HepG2 (cell line): ENCODE data around the gene METTL16. TPM values are rescaled to one million over a fixed set of nuclear protein-coding genes. Genes with fewer than 3 reads are reported as not detected.

Experiments used
- ATAC-seq: fragments of 200-7000 bp; cut with Tn5 transposase; 3 replicates; pipeline ENCODE4 v1.9.1; 2020; ENCODE audit warnings: mild to moderate bottlenecking, moderate library complexity
- BruUV-seq: library from RNA; stranded (reverse); fragments of 400-500 nt; replicated peaks from 2 replicates; lab custom pipeline; 2021; lab: Mats Ljungman, UMichigan
- CTCF ChIA-PET: fragments of 300-600 bp; formaldehyde crosslinking; extraction: SDS; loops from one replicate; lab custom pipeline; 2021; ENCODE audit warnings: low total read pairs, inconsistent platforms, low intra/inter-chr PET ratio; lab: Yijun Ruan, JAX
- POLR2A ChIA-PET: fragments of 350-600 bp; sonication (Branson Sonifier 250); formaldehyde crosslinking; loops from one replicate; lab custom pipeline; 2020; ENCODE audit warnings: antibody characterized with exemption, inconsistent platforms; lab: Yijun Ruan, JAX
- DNase-seq: peaks from one replicate; pipeline ENCODE4 v3.0.0-alpha.2; 2015; ENCODE audit warnings: low spot score
- FAIRE-seq: peaks from 3 replicates; lab custom pipeline; 2011; peaks lifted over from hg19 to GRCh38; lab: Jason Lieb, UNC
- H2AFZ ChIP-seq: one replicate; pipeline ENCODE4 v1.6.1; 2011; ENCODE audit warnings: low read length, inconsistent platforms
- H3K27ac ChIP-seq: fragments of 300-600 bp; 3 replicates; pipeline ENCODE4 v1.8.0; 2011; ENCODE audit warnings: mixed run types, mild to moderate bottlenecking, mixed read lengths, low read length, inconsistent platforms; ENCODE audit not compliant: insufficient read depth; ENCODE audit errors: extremely low read length
- H3K27me3 ChIP-seq, 2 experiments: fragments of 200-600 bp in 1 of 2; 2 replicates in 1 of 2; 3 replicates in 1 of 2; pipeline versions ENCODE4 v1.6.0 to v1.8.0; 2011; ENCODE audit warnings: low read length in 2 of 2, mild to moderate bottlenecking in 2 of 2, moderate library complexity in 2 of 2, inconsistent platforms in 1 of 2; ENCODE audit not compliant: insufficient read depth in 2 of 2, control insufficient read depth in 1 of 2
- H3K36me3 ChIP-seq, 2 experiments: fragments of 200-600 bp in 1 of 2; replicated peaks in 1 of 2; 2 replicates in 1 of 2; 3 replicates in 1 of 2; pipeline versions ENCODE4 v1.5.1 to v1.8.0; 2011; ENCODE audit warnings: low read length in 2 of 2, inconsistent platforms in 1 of 2; ENCODE audit not compliant: insufficient read depth in 2 of 2, control insufficient read depth in 1 of 2
- H3K4me1 ChIP-seq: 2 replicates; pipeline ENCODE4 v1.5.1; 2012; ENCODE audit warnings: low read length, inconsistent platforms; ENCODE audit not compliant: insufficient read depth
- H3K4me2 ChIP-seq: 2 replicates; pipeline ENCODE4 v1.6.0; 2011; ENCODE audit warnings: low read depth, low read length, inconsistent platforms
- H3K4me3 ChIP-seq, 3 experiments: fragments of 200-600 bp in 1 of 3; sonication (generic), shearing (Covaris generic) in 1 of 3; replicated peaks in 1 of 3; 2 replicates each; pipeline ENCODE4 v1.5.1; 2011 to 2016; ENCODE audit warnings: low read length in 3 of 3, inconsistent platforms in 2 of 3, low read depth in 2 of 3, mild to moderate bottlenecking in 2 of 3, control low read depth in 1 of 3, mixed read lengths in 1 of 3; ENCODE audit not compliant: insufficient read depth in 1 of 3
- H3K79me2 ChIP-seq: one replicate; pipeline ENCODE4 v1.6.1; 2011; ENCODE audit warnings: low read length, inconsistent platforms; ENCODE audit not compliant: insufficient read depth
- H3K9ac ChIP-seq: 2 replicates; pipeline ENCODE4 v1.6.0; 2011; ENCODE audit warnings: mild to moderate bottlenecking, low read depth, low read length, inconsistent platforms; ENCODE audit not compliant: insufficient read depth
- H3K9me3 ChIP-seq: 2 replicates; pipeline ENCODE4 v1.5.1; 2012; ENCODE audit warnings: mild to moderate bottlenecking, low read length
- H4K20me1 ChIP-seq: 2 replicates; pipeline ENCODE4 v1.6.0; 2011; ENCODE audit warnings: inconsistent platforms, mild to moderate bottlenecking, low read length, moderate library complexity; ENCODE audit not compliant: insufficient read depth
- AGO2 ChIP-seq: fragments of 200-400 bp; formaldehyde crosslinking; optimal IDR thresholded peaks from 2 replicates; pipeline ENCODE3; 2017; ENCODE audit warnings: mild to moderate bottlenecking, low read depth, low read length, moderate library complexity
- HOXD1 ChIP-seq: sonication (generic); formaldehyde crosslinking; IDR thresholded peaks from 2 replicates; pipeline ENCODE4 v1.5.0; 2020; ENCODE audit warnings: missing genetic modification reagents
- KLF16 ChIP-seq, 2 experiments: sonication (generic) in 1 of 2; formaldehyde crosslinking in 1 of 2; IDR thresholded peaks; 2 replicates each; pipeline versions ENCODE4 v1.6.1 to v1.8.0; 2016 to 2023; ENCODE audit warnings: missing genetic modification reagents in 2 of 2, missing compliant biosample characterization in 1 of 2
- MED13 ChIP-seq: sonication (generic); formaldehyde crosslinking; IDR thresholded peaks from 2 replicates; pipeline ENCODE4 v1.5.0; 2020; ENCODE audit warnings: missing genetic modification reagents
- NFKB2 ChIP-seq: sonication (generic); formaldehyde crosslinking; IDR thresholded peaks from 2 replicates; pipeline ENCODE4 v1.4.0; 2020; ENCODE audit warnings: missing genetic modification reagents, borderline replicate concordance
- PHF21A ChIP-seq: sonication (generic); formaldehyde crosslinking; IDR thresholded peaks from 2 replicates; pipeline ENCODE4 v1.5.0; 2020; ENCODE audit warnings: mild to moderate bottlenecking, missing genetic modification reagents
- SRSF4 ChIP-seq: fragments of 200-400 bp; formaldehyde crosslinking; IDR thresholded peaks from one replicate; pipeline ENCODE4 v1.6.1; 2018; ENCODE audit warnings: mild to moderate bottlenecking, low read depth, low read length, moderate library complexity; ENCODE audit not compliant: poor library complexity, severe bottlenecking
- ZFAT ChIP-seq: sonication (generic); formaldehyde crosslinking; conservative IDR thresholded peaks from 2 replicates; pipeline ENCODE4 v1.8.1; 2023; ENCODE audit warnings: missing genetic modification reagents, inconsistent platforms
- ZFP1 ChIP-seq: IDR thresholded peaks from 2 replicates; pipeline ENCODE4 v1.6.1; 2016
- ZNF33B ChIP-seq: sonication (generic); formaldehyde crosslinking; IDR thresholded peaks from 2 replicates; pipeline ENCODE4 v1.5.1; 2020; ENCODE audit warnings: mild to moderate bottlenecking, missing genetic modification reagents
- ZNF615 ChIP-seq: sonication (generic); formaldehyde crosslinking; IDR thresholded peaks from 2 replicates; pipeline ENCODE4 v1.5.0; 2020; ENCODE audit warnings: mild to moderate bottlenecking, missing genetic modification reagents, borderline replicate concordance
- ZNF678 ChIP-seq: sonication (generic); formaldehyde crosslinking; IDR thresholded peaks from 2 replicates; pipeline ENCODE4 v1.4.0; 2020; ENCODE audit warnings: mild to moderate bottlenecking, missing genetic modification reagents
- ZNF776 ChIP-seq: sonication (generic); formaldehyde crosslinking; IDR thresholded peaks from 2 replicates; pipeline ENCODE4 v1.4.0; 2020; ENCODE audit warnings: mild to moderate bottlenecking, missing genetic modification reagents
- ZNF841 ChIP-seq: sonication (generic); formaldehyde crosslinking; IDR thresholded peaks from 2 replicates; pipeline ENCODE4 v1.8.1; 2023; ENCODE audit warnings: missing genetic modification reagents, borderline replicate concordance
- ZSCAN20 ChIP-seq: sonication (generic); formaldehyde crosslinking; IDR thresholded peaks from 2 replicates; pipeline ENCODE4 v1.4.0; 2020; ENCODE audit warnings: missing genetic modification reagents, mild to moderate bottlenecking, borderline replicate concordance
- WGBS: methylation state at CpG from one replicate; pipeline ENCODE4 v1.1.6; 2017; ENCODE audit warnings: low lambda C conversion rate; 5-methylcytosine and 5-hydroxymethylcytosine counted together
- in situ Hi-C: cut with HindIII; loops from 2 replicates; pipeline ENCODE4 v1.10.0; 2017; ENCODE audit warnings: low pct_unique_long_range_greater_than_20kb; ENCODE audit not compliant: extremely low pct_ligation_motif_present
- intact Hi-C: fragments of 100-400 bp; cut with micrococcal nuclease; formaldehyde crosslinking; loops from one replicate; pipeline ENCODE4 v1.10.0; 2022; ENCODE audit not compliant: unreplicated experiment
- polyA plus RNA-seq, 8 experiments: library from polyadenylated mRNA; depleted of rRNA in 3 of 8; stranded (reverse) in 7 of 8; unstranded in 1 of 8; fragments of >200 nt; fragmentation: Illumina TruSeq in 4 of 8; extraction: Trizol in 4 of 8; gene quantifications; 2 replicates each; pipeline versions ENCODE4 v1.2.1 to v1.2.3, GENCODE V29; 2011 to 2016; ENCODE audit warnings: low read depth in 4 of 8, missing spikeins in 1 of 8, mixed read lengths in 1 of 8; ENCODE audit not compliant: insufficient read depth in 1 of 8
- total RNA-seq, 5 experiments: library from RNA; depleted of rRNA; stranded (reverse); fragments of >200 nt; fragmentation: Illumina TruSeq; extraction: Trizol; gene quantifications; 2 replicates each; pipeline ENCODE4 v1.2.3, GENCODE V29; 2016; ENCODE audit warnings: low read depth in 1 of 5
- TF ChIP-seq, protein P1 (sequence below): sonication (generic); formaldehyde crosslinking; IDR thresholded peaks from 2 replicates; pipeline ENCODE4 v1.8.0; 2022; ENCODE audit warnings: missing genetic modification reagents, low read depth, mild to moderate bottlenecking, borderline replicate concordance
- TF ChIP-seq, protein P2 (sequence below): sonication (generic); formaldehyde crosslinking; IDR thresholded peaks from 2 replicates; pipeline ENCODE4 v1.8.0; 2022; ENCODE audit warnings: mild to moderate bottlenecking, missing genetic modification reagents
- TF ChIP-seq, protein P3 (sequence below): sonication (generic); formaldehyde crosslinking; IDR thresholded peaks from 2 replicates; pipeline ENCODE4 v1.8.1; 2023; ENCODE audit warnings: mild to moderate bottlenecking, moderate library complexity, missing genetic modification reagents

METTL16 gene
- total and polyA plus RNA-seq, 2 of the 13 experiments (the other 11 are each of a cell fraction or from before 2014, with no cell fraction given), result 11.6 to 18.5 TPM

DNA sequence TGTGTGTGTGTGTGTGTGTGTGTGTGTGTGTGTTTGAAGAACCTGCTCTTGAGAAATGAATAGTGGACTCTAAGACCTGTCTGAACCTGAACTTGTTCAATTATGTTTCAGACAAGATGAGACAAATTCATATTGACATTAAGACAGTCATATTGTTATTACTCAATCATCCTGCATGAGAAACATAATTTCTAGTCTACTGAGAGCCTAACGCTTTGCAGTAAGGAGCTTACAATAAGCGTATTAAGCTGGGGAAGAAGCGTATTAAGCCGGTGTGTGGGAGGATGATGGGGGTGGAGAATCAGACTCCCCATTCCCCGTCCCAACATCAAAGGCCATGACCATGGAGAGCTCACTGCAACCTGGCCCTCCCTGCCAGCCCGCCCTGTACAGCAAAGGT lies 88.4 kb downstream of the METTL16 start:
- no peak overlapping the region for H2AFZ ChIP-seq
- no peak for ATAC-seq
- intact Hi-C loops, result no loop called here
- TF ChIP-seq NFKB2 (CRISPR knock-in tag), result no peak
- TF ChIP-seq ZFP1 (CRISPR knock-in tag), result no peak
- TF ChIP-seq, protein P1, sequence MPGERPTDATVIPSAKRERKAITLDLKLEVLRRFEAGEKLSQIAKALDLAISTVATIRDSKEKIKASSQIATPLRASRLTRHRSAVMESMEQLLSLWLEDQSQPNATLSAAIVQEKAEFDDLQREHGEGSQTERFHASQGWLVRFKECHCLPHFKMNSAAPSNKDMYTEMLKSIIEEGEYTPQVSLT (CRISPR knock-in tag), result no peak
- no peak for TF ChIP-seq ZNF615 (CRISPR knock-in tag)
- no peak for TF ChIP-seq ZNF678
- TF ChIP-seq ZNF776 (CRISPR knock-in tag), result no peak
- TF ChIP-seq MED13 (CRISPR knock-in tag), result no peak
- TF ChIP-seq HOXD1, result no peak
- no peak for TF ChIP-seq ZSCAN20 (CRISPR knock-in tag)
- no peak for TF ChIP-seq ZNF33B (CRISPR knock-in tag)
- no peak for TF ChIP-seq ZFAT (CRISPR knock-in tag)
- no peak for TF ChIP-seq PHF21A (CRISPR knock-in tag)
- no peak for TF ChIP-seq ZNF841
- TF ChIP-seq SRSF4, result no peak
- no peak for TF ChIP-seq KLF16 (CRISPR knock-in tag; IDR thresholded peaks at IDR 0.05)
- TF ChIP-seq, protein P2, sequence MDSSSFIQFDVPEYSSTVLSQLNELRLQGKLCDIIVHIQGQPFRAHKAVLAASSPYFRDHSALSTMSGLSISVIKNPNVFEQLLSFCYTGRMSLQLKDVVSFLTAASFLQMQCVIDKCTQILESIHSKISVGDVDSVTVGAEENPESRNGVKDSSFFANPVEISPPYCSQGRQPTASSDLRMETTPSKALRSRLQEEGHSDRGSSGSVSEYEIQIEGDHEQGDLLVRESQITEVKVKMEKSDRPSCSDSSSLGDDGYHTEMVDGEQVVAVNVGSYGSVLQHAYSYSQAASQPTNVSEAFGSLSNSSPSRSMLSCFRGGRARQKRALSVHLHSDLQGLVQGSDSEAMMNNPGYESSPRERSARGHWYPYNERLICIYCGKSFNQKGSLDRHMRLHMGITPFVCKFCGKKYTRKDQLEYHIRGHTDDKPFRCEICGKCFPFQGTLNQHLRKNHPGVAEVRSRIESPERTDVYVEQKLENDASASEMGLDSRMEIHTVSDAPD, result no peak
- TF ChIP-seq, protein P3, sequence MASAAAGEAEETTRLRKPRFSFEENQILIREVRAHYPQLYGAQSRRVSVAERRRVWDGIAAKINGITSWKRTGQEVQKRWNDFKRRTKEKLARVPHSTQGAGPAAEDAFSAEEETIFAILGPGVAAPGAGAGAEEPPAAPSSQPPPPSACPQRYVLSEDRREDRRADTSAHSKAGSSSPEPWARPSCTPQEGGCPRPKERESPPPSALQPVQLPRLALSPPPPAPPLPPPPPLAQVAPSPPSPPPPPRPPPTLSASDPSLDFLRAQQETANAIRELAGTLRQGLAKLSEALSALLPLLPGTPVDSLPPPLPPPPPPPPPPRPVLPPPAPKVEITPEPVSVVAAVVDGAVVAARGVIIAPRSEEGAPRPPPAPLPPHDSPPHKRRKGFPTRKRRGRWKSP (CRISPR knock-in tag), result no peak
- TF ChIP-seq AGO2, result no peak
- BruUV-seq, result no TSS peak
- H3K4me2 ChIP-seq, result no peak overlapping the region
- ChIA-PET POLR2A (no interaction called here), CTCF (no interaction called here)
- no peak for FAIRE-seq
- H3K27me3 ChIP-seq, result no peaks in the 10 kb centered on the region; a peak in 1 of 5 replicates
- no peak overlapping the region for H3K27ac ChIP-seq
- 99% methylated on average over 6 of the region's 6 CpGs for WGBS
- in situ Hi-C loops, result no loop called here
- no peaks in the 10 kb centered on the region for H3K79me2 ChIP-seq
- H3K4me1 ChIP-seq, result no peaks in the 10 kb centered on the region
- no peaks in the 10 kb centered on the region for H3K9me3 ChIP-seq
- H3K9ac ChIP-seq, result no peak overlapping the region
- H3K4me3 ChIP-seq, result no peak overlapping the region
- H3K36me3 ChIP-seq, result peaks cover 12 to 42% of the 10 kb centered on the region in 2 experiments; a peak in 4 of 5 replicates
- DNase-seq, result no peak
- H4K20me1 ChIP-seq, result no peaks in the 10 kb centered on the region
